PC-3 (cell line): ENCODE data around the gene CNGA2. TPM values are rescaled to one million over a fixed set of nuclear protein-coding genes. Genes with fewer than 3 reads are reported as not detected.

Source experiments
- ATAC-seq: fragments of 200-7000 bp; cut with Tn5 transposase; 2 replicates; pipeline ENCODE4 v1.9.1; 2020; ENCODE audit warnings: mild to moderate bottlenecking, moderate library complexity
- BruUV-seq: library from RNA; stranded (reverse); fragments of 400-500 nt; replicated peaks from 2 replicates; lab custom pipeline; 2021; lab: Mats Ljungman, UMichigan
- CTCF ChIA-PET: fragments of 300-600 bp; sonication (Branson Sonifier 250); formaldehyde crosslinking; loops from one replicate; lab custom pipeline; 2022; ENCODE audit warnings: antibody characterized with exemption; lab: Charles Lee
- POLR2A ChIA-PET: fragments of 300-600 bp; sonication (Branson Sonifier 250); formaldehyde crosslinking; loops from one replicate; lab custom pipeline; 2022; ENCODE audit warnings: antibody characterized with exemption; ENCODE audit not compliant: unreplicated experiment; lab: Charles Lee
- DNase-seq: peaks from one replicate; pipeline ENCODE4 v3.0.0-alpha.2; 2015
- H2AFZ ChIP-seq: fragments of 300-600 bp; sonication (generic); 2 replicates; pipeline ENCODE4 v1.6.0; 2016; ENCODE audit warnings: antibody characterized with exemption, low read length
- H3F3A ChIP-seq: fragments of 300-600 bp; sonication (generic); one replicate; pipeline ENCODE4 v1.6.0; 2017; ENCODE audit warnings: antibody characterized with exemption, low read length, control low read depth, mild to moderate bottlenecking; ENCODE audit not compliant: unreplicated experiment
- H3K27ac ChIP-seq: fragments of 300-600 bp; sonication (generic); 2 replicates; pipeline ENCODE4 v1.5.1; 2016; ENCODE audit warnings: mild to moderate bottlenecking, low read length
- H3K27me3 ChIP-seq: fragments of 300-600 bp; sonication (generic); 2 replicates; pipeline ENCODE4 v1.6.1; 2016; ENCODE audit warnings: low read length, mixed read lengths
- H3K36me3 ChIP-seq: fragments of 300-600 bp; sonication (generic); 2 replicates; pipeline ENCODE4 v1.6.1; 2016; ENCODE audit warnings: low read depth, mixed run types, low read length, mixed read lengths
- H3K4me1 ChIP-seq: fragments of 300-600 bp; sonication (generic); 2 replicates; pipeline ENCODE4 v1.5.1; 2016; ENCODE audit warnings: low read length; ENCODE audit not compliant: insufficient read depth
- H3K4me2 ChIP-seq: fragments of 300-600 bp; sonication (generic); 2 replicates; pipeline ENCODE4 v1.6.0; 2016; ENCODE audit warnings: low read length
- H3K4me3 ChIP-seq: fragments of 300-600 bp; sonication (generic); 2 replicates; pipeline ENCODE4 v1.5.1; 2016; ENCODE audit warnings: mild to moderate bottlenecking, low read length, mixed read lengths
- H3K79me2 ChIP-seq: fragments of 300-600 bp; sonication (generic); 2 replicates; pipeline ENCODE4 v1.6.1; 2017; ENCODE audit warnings: low read length, mixed read lengths
- H3K9ac ChIP-seq: fragments of 300-600 bp; sonication (generic); 2 replicates; pipeline ENCODE4 v1.6.0; 2016; ENCODE audit warnings: mild to moderate bottlenecking, low read length
- H3K9me2 ChIP-seq: fragments of 300-600 bp; sonication (generic); replicated peaks from 2 replicates; pipeline ENCODE4 v1.6.1; 2016; ENCODE audit warnings: mixed run types, low read length, mixed read lengths
- H3K9me3 ChIP-seq: fragments of 300-600 bp; sonication (generic); 2 replicates; pipeline ENCODE4 v1.6.1; 2016; ENCODE audit warnings: low read length, mixed read lengths
- H4K20me1 ChIP-seq: fragments of 300-600 bp; sonication (generic); 2 replicates; pipeline ENCODE4 v1.6.1; 2016; ENCODE audit warnings: low read length, mixed read lengths
- EZH2 ChIP-seq: fragments of 300-600 bp; sonication (generic); IDR thresholded peaks from one replicate; pipeline ENCODE4 v1.6.1; 2017; ENCODE audit warnings: antibody characterized with exemption, mild to moderate bottlenecking, low read length; ENCODE audit not compliant: unreplicated experiment
- EZH2phosphoT487 ChIP-seq: fragments of 300-600 bp; sonication (generic); IDR thresholded peaks from 2 replicates; pipeline ENCODE4 v1.6.1; 2018; ENCODE audit warnings: mild to moderate bottlenecking, antibody characterized with exemption, low read length, borderline replicate concordance
- intact Hi-C: fragments of 100-400 bp; cut with micrococcal nuclease; formaldehyde crosslinking; loops from 2 replicates; pipeline ENCODE4 v1.9.0; 2023
- total RNA-seq: library from RNA; depleted of rRNA; stranded (reverse); fragments of >200 nt; gene quantifications from 2 replicates; pipeline ENCODE4 v1.2.3, GENCODE V29; 2014
- TF ChIP-seq, protein P1 (sequence below): fragments of 300-600 bp; sonication (generic); conservative IDR thresholded peaks from 2 replicates; pipeline ENCODE4 v1.5.1; 2017; ENCODE audit warnings: antibody characterized with exemption, low read depth, mild to moderate bottlenecking, low read length

CNGA2 gene
- total RNA-seq, 1 experiment from 2014 or later, result not detected

DNA sequence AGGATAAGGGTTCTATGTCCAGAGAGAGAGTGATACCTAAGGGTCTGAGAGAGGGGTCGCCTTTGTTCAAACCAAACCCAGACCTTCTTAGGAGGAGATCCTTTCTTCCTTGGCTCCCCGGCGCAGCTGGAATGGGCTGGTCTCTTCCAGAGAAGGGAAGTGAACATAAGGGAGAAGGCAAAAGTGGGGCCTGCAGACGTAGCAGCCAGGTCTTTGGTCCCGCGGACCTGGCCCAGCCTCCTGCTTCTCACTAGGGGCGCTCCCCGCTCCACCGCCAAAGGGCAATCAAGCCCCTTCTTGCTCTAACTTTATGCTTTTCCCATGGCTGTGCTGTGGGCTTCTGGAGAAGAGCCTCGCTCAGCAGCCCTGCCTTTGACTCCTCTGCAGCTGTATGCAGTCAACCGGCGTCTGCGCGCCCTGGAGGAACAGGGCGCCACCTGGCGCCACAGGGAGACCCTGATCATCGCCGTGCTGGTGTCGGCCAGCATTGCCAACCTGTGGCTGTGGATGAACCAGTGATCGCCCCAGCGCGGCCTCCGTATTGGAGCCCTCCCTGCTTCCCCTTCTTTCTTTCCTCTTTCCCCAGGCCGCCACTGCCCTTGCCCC is 12.2 kb upstream of the CNGA2 start:
- POLR2A ChIA-PET, result no interaction called here
- no peaks in the 10 kb centered on the region for H3K79me2 ChIP-seq

DNA sequence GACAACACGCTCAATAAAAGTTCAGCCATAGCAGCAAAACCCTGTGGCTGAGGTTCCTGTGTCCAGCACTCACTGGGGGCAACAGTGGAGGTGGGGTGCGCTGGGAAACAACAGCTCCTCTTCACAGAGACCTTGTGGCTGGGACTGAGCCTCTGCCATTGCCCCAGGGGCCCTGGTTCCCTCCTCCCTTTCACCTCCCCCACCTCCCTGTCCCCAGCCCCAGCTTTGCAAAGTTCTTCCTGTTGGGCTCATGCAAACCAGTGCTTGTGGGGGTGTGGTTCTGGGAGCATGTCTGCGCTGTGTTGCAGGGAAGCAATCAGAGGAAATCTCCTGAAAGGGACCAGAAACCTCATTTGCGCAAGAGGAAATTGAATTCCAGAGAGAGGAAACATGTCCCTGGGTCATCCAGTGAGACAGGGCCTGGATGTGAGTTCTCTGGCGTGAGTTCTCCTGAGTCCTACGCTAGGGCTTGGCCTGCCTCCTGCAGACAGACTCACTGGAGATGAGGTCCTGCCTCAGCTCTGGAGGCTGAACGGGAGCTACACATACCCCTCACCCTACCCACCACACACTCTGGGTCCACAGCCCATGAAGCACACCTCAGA is 11.3 kb upstream of the CNGA2 start:
- no TSS peak for BruUV-seq
- H3K27ac ChIP-seq, result no peak overlapping the region
- H3K27me3 ChIP-seq, result no peaks in the 10 kb centered on the region
- CTCF ChIA-PET, result no interaction called here
- H3K9ac ChIP-seq, result no peak overlapping the region
- no peaks in the 10 kb centered on the region for H3K36me3 ChIP-seq
- H3F3A ChIP-seq, result no peaks in the 10 kb centered on the region
- no peak for ATAC-seq
- H2AFZ ChIP-seq, result no peak overlapping the region
- no peaks in the 10 kb centered on the region for H3K9me2 ChIP-seq
- no peaks in the 10 kb centered on the region for H3K4me1 ChIP-seq
- TF ChIP-seq, protein P1, sequence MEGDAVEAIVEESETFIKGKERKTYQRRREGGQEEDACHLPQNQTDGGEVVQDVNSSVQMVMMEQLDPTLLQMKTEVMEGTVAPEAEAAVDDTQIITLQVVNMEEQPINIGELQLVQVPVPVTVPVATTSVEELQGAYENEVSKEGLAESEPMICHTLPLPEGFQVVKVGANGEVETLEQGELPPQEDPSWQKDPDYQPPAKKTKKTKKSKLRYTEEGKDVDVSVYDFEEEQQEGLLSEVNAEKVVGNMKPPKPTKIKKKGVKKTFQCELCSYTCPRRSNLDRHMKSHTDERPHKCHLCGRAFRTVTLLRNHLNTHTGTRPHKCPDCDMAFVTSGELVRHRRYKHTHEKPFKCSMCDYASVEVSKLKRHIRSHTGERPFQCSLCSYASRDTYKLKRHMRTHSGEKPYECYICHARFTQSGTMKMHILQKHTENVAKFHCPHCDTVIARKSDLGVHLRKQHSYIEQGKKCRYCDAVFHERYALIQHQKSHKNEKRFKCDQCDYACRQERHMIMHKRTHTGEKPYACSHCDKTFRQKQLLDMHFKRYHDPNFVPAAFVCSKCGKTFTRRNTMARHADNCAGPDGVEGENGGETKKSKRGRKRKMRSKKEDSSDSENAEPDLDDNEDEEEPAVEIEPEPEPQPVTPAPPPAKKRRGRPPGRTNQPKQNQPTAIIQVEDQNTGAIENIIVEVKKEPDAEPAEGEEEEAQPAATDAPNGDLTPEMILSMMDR, result no peak
- TF ChIP-seq EZH2 (no peak), EZH2phosphoT487 (no peak)
- POLR2A ChIA-PET, result no interaction called here
- no peak for DNase-seq
- no peaks in the 10 kb centered on the region for H3K9me3 ChIP-seq
- no peak overlapping the region for H3K4me2 ChIP-seq
- intact Hi-C loops, result no loop called here
- no peak overlapping the region for H3K4me3 ChIP-seq
- no peaks in the 10 kb centered on the region for H3K79me2 ChIP-seq
- H4K20me1 ChIP-seq, result no peaks in the 10 kb centered on the region

More for the DNA sequence above, 12.2 kb upstream of the CNGA2 start:
- H3K9me2 ChIP-seq, result no peaks in the 10 kb centered on the region
- H3K36me3 ChIP-seq, result no peaks in the 10 kb centered on the region
- H2AFZ ChIP-seq, result no peak overlapping the region
- H3K4me3 ChIP-seq, result no peak overlapping the region
- DNase-seq (no peak), ATAC-seq (no peak)
- no peak overlapping the region for H3K9ac ChIP-seq
- BruUV-seq, result no TSS peak
- H3K27ac ChIP-seq, result no peak overlapping the region
- H3F3A ChIP-seq, result no peaks in the 10 kb centered on the region
- intact Hi-C loops, result no loop called here
- no peaks in the 10 kb centered on the region for H3K9me3 ChIP-seq
- no peaks in the 10 kb centered on the region for H3K27me3 ChIP-seq
- TF ChIP-seq EZH2 (no peak), EZH2phosphoT487 (no peak)
- TF ChIP-seq, protein P1, result no peak
- H4K20me1 ChIP-seq, result no peaks in the 10 kb centered on the region
- H3K4me1 ChIP-seq, result no peaks in the 10 kb centered on the region
- no peak overlapping the region for H3K4me2 ChIP-seq
- CTCF ChIA-PET, result no interaction called here
